Peyer's patch (tissue), 4 donors: ENCODE measurements around the gene PACSIN1.

ENCODE experiments used
- POLR2A ChIP-seq, 2 donors: fragments of 450-650 bp; IDR thresholded peaks; one replicate each; pipeline ENCODE4 v1.5.1; 2017; ENCODE audit warnings: antibody characterized with exemption in 2 of 2, mild to moderate bottlenecking in 2 of 2, moderate library complexity in 2 of 2
- TF ChIP-seq, protein P1 (sequence below), 6 experiments: fragments of 450-650 bp in 4 of 6; fragments of 200-600 bp in 2 of 6; sonication (generic) in 1 of 6; IDR thresholded peaks; one replicate each; pipeline ENCODE4 v1.5.1; 2017 to 2019; ENCODE audit warnings: antibody characterized with exemption in 6 of 6, mild to moderate bottlenecking in 3 of 6, moderate library complexity in 1 of 6

DNA sequence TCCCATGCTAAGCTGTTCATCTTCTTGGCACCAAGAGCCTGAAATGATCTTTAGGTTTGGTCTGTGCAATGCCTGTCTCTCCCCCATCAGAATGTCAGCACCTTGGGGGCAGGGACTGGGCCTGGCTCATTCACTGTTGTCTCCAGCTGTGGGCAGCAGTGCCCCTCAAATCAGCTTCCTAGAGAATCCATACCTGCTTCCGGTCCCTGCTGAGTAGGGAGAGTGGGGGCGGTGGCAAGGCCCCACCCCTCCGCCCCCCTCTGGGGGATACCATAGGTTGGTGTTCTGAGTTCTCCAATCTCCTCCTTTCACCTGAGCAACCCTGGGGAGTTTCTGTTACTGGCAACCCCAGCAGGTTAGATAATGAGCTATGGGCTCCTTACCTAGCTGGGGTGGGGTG is 109.5 kb downstream of the PACSIN1 start:
- TF ChIP-seq, protein P1, sequence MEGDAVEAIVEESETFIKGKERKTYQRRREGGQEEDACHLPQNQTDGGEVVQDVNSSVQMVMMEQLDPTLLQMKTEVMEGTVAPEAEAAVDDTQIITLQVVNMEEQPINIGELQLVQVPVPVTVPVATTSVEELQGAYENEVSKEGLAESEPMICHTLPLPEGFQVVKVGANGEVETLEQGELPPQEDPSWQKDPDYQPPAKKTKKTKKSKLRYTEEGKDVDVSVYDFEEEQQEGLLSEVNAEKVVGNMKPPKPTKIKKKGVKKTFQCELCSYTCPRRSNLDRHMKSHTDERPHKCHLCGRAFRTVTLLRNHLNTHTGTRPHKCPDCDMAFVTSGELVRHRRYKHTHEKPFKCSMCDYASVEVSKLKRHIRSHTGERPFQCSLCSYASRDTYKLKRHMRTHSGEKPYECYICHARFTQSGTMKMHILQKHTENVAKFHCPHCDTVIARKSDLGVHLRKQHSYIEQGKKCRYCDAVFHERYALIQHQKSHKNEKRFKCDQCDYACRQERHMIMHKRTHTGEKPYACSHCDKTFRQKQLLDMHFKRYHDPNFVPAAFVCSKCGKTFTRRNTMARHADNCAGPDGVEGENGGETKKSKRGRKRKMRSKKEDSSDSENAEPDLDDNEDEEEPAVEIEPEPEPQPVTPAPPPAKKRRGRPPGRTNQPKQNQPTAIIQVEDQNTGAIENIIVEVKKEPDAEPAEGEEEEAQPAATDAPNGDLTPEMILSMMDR (IDR thresholded peaks at IDR 0.05): no peak
- TF ChIP-seq POLR2A (IDR thresholded peaks at IDR 0.05): no peak
